Activated naive CD8-positive, alpha-beta T cell treated with anti-CD3 and anti-CD28 coated beads, Interleukin-2, amount 50 U/mL, for 24 hours (primary cell): ENCODE measurements around the gene ZNF48.

ENCODE experiments used
- ATAC-seq: fragments of 150-1000 bp; cut with Tn5 transposase; one replicate; pipeline ENCODE4 v1.10.0; 2021
- DNase-seq: peaks from one replicate; pipeline ENCODE4 v3.0.0; 2021
- H3K27ac Mint-ChIP-seq: one replicate; pipeline ENCODE4 v1.8.0; 2021; ENCODE audit warnings: mild to moderate bottlenecking, mixed read lengths
- H3K27me3 Mint-ChIP-seq: one replicate; pipeline ENCODE4 v1.8.0; 2021; ENCODE audit warnings: mixed read lengths
- H3K36me3 Mint-ChIP-seq: one replicate; pipeline ENCODE4 v1.8.0; 2021; ENCODE audit warnings: low read depth, mixed read lengths
- H3K4me1 Mint-ChIP-seq: one replicate; pipeline ENCODE4 v1.8.0; 2021; ENCODE audit warnings: mixed read lengths
- H3K4me3 Mint-ChIP-seq: one replicate; pipeline ENCODE4 v1.8.0; 2021; ENCODE audit warnings: mild to moderate bottlenecking, moderate library complexity, mixed read lengths
- H3K9me3 Mint-ChIP-seq: one replicate; pipeline ENCODE4 v1.8.0; 2021; ENCODE audit warnings: mixed read lengths

Gene ZNF48

DNA sequence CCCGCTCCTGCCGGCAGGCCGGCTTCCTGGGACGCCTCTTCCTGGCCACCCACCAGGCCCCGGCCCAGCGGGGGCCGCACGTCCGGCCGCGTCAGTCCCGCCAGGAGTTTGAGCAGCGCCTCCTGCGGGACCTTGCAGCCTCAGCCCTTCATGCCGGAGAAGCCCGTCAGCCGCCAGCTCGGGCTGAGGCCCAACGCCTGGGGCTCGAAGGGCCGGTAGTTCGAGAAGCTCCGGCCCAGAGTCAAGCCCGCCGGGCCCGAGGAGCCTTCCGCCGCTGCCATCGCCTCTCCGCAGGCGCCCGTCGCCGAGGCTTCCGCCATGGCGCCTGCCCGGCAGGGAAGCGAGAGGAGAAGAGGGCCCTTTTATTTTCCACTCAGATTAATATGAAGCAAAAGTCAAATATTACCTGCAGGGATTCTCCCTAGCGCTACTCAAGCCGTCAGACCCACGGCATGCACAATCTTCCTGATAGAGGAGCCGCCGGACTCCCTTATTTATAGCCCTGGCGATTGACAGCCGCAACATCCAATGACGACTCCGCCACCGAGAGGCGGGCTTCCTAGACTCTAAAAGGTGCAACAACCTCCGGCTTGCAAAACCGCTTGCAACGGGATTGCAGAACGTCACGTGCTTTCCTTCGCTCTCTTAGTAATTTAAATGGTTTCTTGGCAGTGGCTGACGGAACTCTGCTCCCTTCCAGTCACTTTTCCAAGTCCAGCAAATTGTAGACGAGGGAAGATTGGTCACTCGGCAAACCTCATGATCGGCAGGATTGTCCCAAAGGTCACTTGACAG, 50.4 kb downstream of the ZNF48 start, which contains the start of gene SEPHS2:
SEPHS2 (minus strand) TSS at position 467 of the 795 bp plus-strand sequence; CDS start at position 320, 147 bp downstream.
- peak within 1 kb of the TSS; percentile 91 for H3K4me3 Mint-ChIP-seq
- DNase-seq (peak; percentile 96), ATAC-seq (peak; percentile 96)
- peak within 1 kb of the TSS; percentile 89 for H3K27ac Mint-ChIP-seq
- H3K36me3 Mint-ChIP-seq, result peaks cover 22% of the 10 kb centered on the region
- peaks cover 38% of the 10 kb centered on the region for H3K4me1 Mint-ChIP-seq
- H3K27me3 Mint-ChIP-seq, result no peaks in the 10 kb centered on the region
- no peaks in the 10 kb centered on the region for H3K9me3 Mint-ChIP-seq

DNA sequence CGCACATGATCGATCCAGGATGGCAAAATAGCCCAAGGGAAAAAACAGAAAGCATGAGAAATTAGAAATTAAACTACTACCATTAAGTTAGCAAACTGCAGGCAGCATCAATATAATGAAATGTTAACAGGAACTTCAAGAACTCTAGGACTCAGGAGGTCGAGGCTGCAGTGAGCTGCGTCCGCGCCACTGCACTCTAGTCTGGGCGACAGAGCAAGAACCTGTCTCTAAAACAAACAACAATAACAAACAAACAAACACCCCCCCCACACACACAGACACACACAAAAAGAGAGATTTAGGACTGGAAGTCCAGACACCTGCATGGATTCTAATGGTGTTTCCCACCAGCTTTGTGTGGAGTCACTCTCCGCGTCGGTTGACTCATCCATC, 51.0 kb downstream of the ZNF48 start:
- H3K9me3 Mint-ChIP-seq, result no peaks in the 10 kb centered on the region
- ATAC-seq, result no peak
- H3K4me3 Mint-ChIP-seq, result peak overlapping the region; percentile 91
- no peak for DNase-seq
- H3K27me3 Mint-ChIP-seq, result no peaks in the 10 kb centered on the region
- H3K27ac Mint-ChIP-seq, result peak overlapping the region; percentile 89
- H3K36me3 Mint-ChIP-seq, result peaks cover 22% of the 10 kb centered on the region
- peaks cover 42% of the 10 kb centered on the region for H3K4me1 Mint-ChIP-seq

GRCh38 chr16:30447512-30448226, 52.4 kb downstream of the ZNF48 start:
- no peaks in the 10 kb centered on the region for H3K9me3 Mint-ChIP-seq
- no peak overlapping the region for H3K4me3 Mint-ChIP-seq

DNA sequence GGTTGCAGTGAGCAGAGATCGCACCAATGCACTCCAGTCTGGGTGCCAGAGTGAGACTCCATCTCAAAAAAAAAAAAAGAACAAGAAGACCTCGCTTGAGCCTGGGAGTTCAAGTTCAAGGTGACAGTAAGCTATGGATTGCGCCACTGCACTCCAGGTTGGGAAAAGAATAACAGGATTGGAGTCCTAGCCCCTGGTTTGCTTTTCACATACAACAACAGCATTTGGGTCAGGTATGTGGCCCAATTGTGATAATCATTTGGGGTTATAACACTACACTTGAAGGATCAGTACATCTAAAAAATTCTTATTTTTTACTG, 53.9 kb downstream of the ZNF48 start:
- Mint-ChIP-seq H3K36me3 (peaks cover 9% of the 10 kb centered on the region), H3K4me3 (no peak overlapping the region), H3K27me3 (no peaks in the 10 kb centered on the region), H3K9me3 (no peaks in the 10 kb centered on the region), H3K27ac (no peak overlapping the region), H3K4me1 (peaks cover 44% of the 10 kb centered on the region)
- ATAC-seq, result no peak
- DNase-seq, result no peak

More at GRCh38 chr16:30447512-30448226, 52.4 kb downstream of the ZNF48 start:
- no peak overlapping the region for H3K27ac Mint-ChIP-seq
- H3K4me1 Mint-ChIP-seq, result peaks cover 50% of the 10 kb centered on the region
- no peaks in the 10 kb centered on the region for H3K27me3 Mint-ChIP-seq
- peaks cover 20% of the 10 kb centered on the region for H3K36me3 Mint-ChIP-seq
- ATAC-seq (no peak), DNase-seq (no peak)
